GM12878 (cell line): ENCODE data around the gene DBN1. TPM values are rescaled to one million over a fixed set of nuclear protein-coding genes. Genes with fewer than 3 reads are reported as not detected.

Experiments
- ATAC-seq: fragments of 200-7000 bp; cut with Tn5 transposase; 3 replicates; pipeline ENCODE4 v1.9.1; 2020; ENCODE audit warnings: mild to moderate bottlenecking, moderate library complexity
- BruUV-seq: library from RNA; stranded (reverse); fragments of 400-500 nt; replicated peaks from 2 replicates; lab custom pipeline; 2021; lab: Mats Ljungman, UMichigan
- CTCF ChIA-PET: fragments of 300-600 bp; sonication (Branson Sonifier 250); formaldehyde crosslinking; extraction: SDS; loops from one replicate; lab custom pipeline; 2021; ENCODE audit warnings: inconsistent platforms; lab: Yijun Ruan, JAX
- POLR2A ChIA-PET: fragments of 350-600 bp; formaldehyde crosslinking; extraction: SDS; loops from one replicate; lab custom pipeline; 2021; ENCODE audit warnings: inconsistent platforms; lab: Charles Lee
- RAD21 ChIA-PET: fragments of 300-600 bp; sonication (Branson Sonifier 250); formaldehyde crosslinking; loops from one replicate; lab custom pipeline; 2023; ENCODE audit warnings: antibody characterized with exemption; ENCODE audit not compliant: unreplicated experiment; lab: Charles Lee
- SMC1A ChIA-PET: fragments of 300-600 bp; sonication (Branson Sonifier 250); formaldehyde crosslinking; loops from one replicate; lab custom pipeline; 2023; ENCODE audit not compliant: unreplicated experiment, uncharacterized antibody; lab: Charles Lee
- DNase-seq: peaks from one replicate; pipeline ENCODE4 v3.0.0-alpha.2; 2011; ENCODE audit warnings: low read depth, low spot score
- FAIRE-seq: peaks from 3 replicates; lab custom pipeline; 2011; peaks lifted over from hg19 to GRCh38; lab: Jason Lieb, UNC
- H2AFZ ChIP-seq: 2 replicates; pipeline ENCODE4 v1.6.0; 2011; ENCODE audit warnings: low read depth, low read length, control low read depth; ENCODE audit not compliant: control insufficient read depth
- H3K27ac ChIP-seq: 2 replicates; pipeline ENCODE4 v1.5.1; 2011; ENCODE audit warnings: control low read depth; ENCODE audit not compliant: control insufficient read depth, insufficient read depth
- H3K27me3 ChIP-seq, 2 experiments: replicated peaks in 1 of 2; 2 replicates each; pipeline versions ENCODE4 v1.6.0 to v1.6.1; 2011; ENCODE audit warnings: low read length in 1 of 2; ENCODE audit not compliant: control insufficient read depth in 2 of 2, insufficient read depth in 2 of 2
- H3K36me3 ChIP-seq, 2 experiments: 2 replicates each; pipeline ENCODE4 v1.5.1; 2011; ENCODE audit warnings: low read length in 1 of 2; ENCODE audit not compliant: control insufficient read depth in 2 of 2, insufficient read depth in 2 of 2
- H3K4me1 ChIP-seq: 2 replicates; pipeline ENCODE4 v1.6.1; 2011; ENCODE audit warnings: mild to moderate bottlenecking, low read length, moderate library complexity, mixed read lengths; ENCODE audit not compliant: control insufficient read depth, insufficient read depth
- H3K4me2 ChIP-seq: 2 replicates; pipeline ENCODE4 v1.6.0; 2011; ENCODE audit warnings: control low read depth; ENCODE audit not compliant: control insufficient read depth, insufficient read depth
- H3K4me3 ChIP-seq: fragments of 200-600 bp; sonication (generic); 2 replicates; pipeline ENCODE4 v1.5.1; 2016
- H3K79me2 ChIP-seq: 2 replicates; pipeline ENCODE4 v1.6.0; 2011; ENCODE audit warnings: low read length; ENCODE audit not compliant: control insufficient read depth, insufficient read depth
- H3K9ac ChIP-seq: 2 replicates; pipeline ENCODE4 v1.8.0; 2011; ENCODE audit warnings: low read length, control low read depth, mixed read lengths; ENCODE audit not compliant: control insufficient read depth, insufficient read depth
- H3K9me3 ChIP-seq: replicated peaks from 3 replicates; pipeline ENCODE4 v1.5.1; 2011; ENCODE audit warnings: mild to moderate bottlenecking, low read length; ENCODE audit not compliant: control insufficient read depth, insufficient read depth
- H4K20me1 ChIP-seq: 2 replicates; pipeline ENCODE4 v1.6.0; 2011; ENCODE audit not compliant: control insufficient read depth, insufficient read depth
- BCL3 ChIP-seq: IDR thresholded peaks from 2 replicates; pipeline ENCODE4 v1.6.1; 2011; ENCODE audit warnings: borderline replicate concordance, low read depth, mild to moderate bottlenecking, moderate library complexity, low read length; ENCODE audit not compliant: insufficient read depth, poor library complexity, severe bottlenecking
- CREB1 ChIP-seq: IDR thresholded peaks from 2 replicates; pipeline ENCODE4 v1.6.1; 2012; ENCODE audit warnings: low read depth, mild to moderate bottlenecking, inconsistent platforms
- CTCF ChIP-seq, 3 experiments: IDR thresholded peaks in 2 of 3; conservative IDR thresholded peaks in 1 of 3; 2 replicates each; pipeline ENCODE4 v1.5.1; 2011; ENCODE audit warnings: low read depth in 3 of 3, low read length in 3 of 3, mild to moderate bottlenecking in 3 of 3, control low read depth in 2 of 3, moderate library complexity in 2 of 3, inconsistent platforms in 1 of 3, mixed read lengths in 1 of 3; ENCODE audit not compliant: control insufficient read depth in 2 of 3, insufficient read depth in 1 of 3; ENCODE audit errors: extremely low read depth in 1 of 3
- POLR2A ChIP-seq: IDR thresholded peaks from 2 replicates; pipeline ENCODE4 v1.6.1; 2011; ENCODE audit warnings: low read depth, mild to moderate bottlenecking, low read length
- SMAD5 ChIP-seq: IDR thresholded peaks from 2 replicates; pipeline ENCODE4 v1.6.1; 2016; ENCODE audit warnings: antibody characterized with exemption, low read depth
- ZBTB33 ChIP-seq: fragments of 450-650 bp; IDR thresholded peaks from 2 replicates; pipeline ENCODE4 v1.6.1; 2017; ENCODE audit warnings: mild to moderate bottlenecking
- ZZZ3 ChIP-seq: IDR thresholded peaks from 2 replicates; pipeline ENCODE4 v1.6.1; 2011; ENCODE audit warnings: low read depth; ENCODE audit not compliant: control insufficient read depth, insufficient read length
- WGBS: methylation state at CpG from one replicate; pipeline ENCODE4 v1.1.6; 2016; ENCODE audit warnings: low lambda C conversion rate; ENCODE audit not compliant: insufficient replicate concordance, insufficient coverage; ENCODE audit errors: missing lambda C conversion rate; 5-methylcytosine and 5-hydroxymethylcytosine counted together
- in situ Hi-C: fragments of 300-500 bp; cut with MboI; formaldehyde crosslinking; loops from 9 replicates; pipeline ENCODE4 v1.14.3; 2018; ENCODE audit warnings: mixed read lengths
- intact Hi-C: fragments of 100-400 bp; cut with micrococcal nuclease; formaldehyde crosslinking; loops from one replicate; pipeline ENCODE4 v1.14.2; 2022; ENCODE audit not compliant: unreplicated experiment
- polyA plus RNA-seq, 11 experiments: library from polyadenylated mRNA; depleted of rRNA in 4 of 11; unstranded in 6 of 11; stranded (reverse) in 5 of 11; fragments of >200 nt; fragmentation: Nextera tagmentation in 4 of 11; fragmentation: Illumina TruSeq in 1 of 11; extraction: Ambion mirVana in 4 of 11; extraction: Trizol in 1 of 11; gene quantifications; 1 replicate in 1 of 11; 2 replicates in 10 of 11; pipeline versions ENCODE4 v1.2.1 to v1.2.3, GENCODE V29; 2011 to 2016; ENCODE audit warnings: inconsistent platforms in 2 of 11, missing spikeins in 2 of 11, low read depth in 1 of 11
- total RNA-seq, 4 experiments: library from RNA; depleted of rRNA in 3 of 4; stranded (reverse); fragments of >200 nt in 3 of 4; fragmentation: Illumina TruSeq in 1 of 4; extraction: Trizol in 1 of 4; gene quantifications; 2 replicates each; pipeline versions ENCODE4 v1.2.1 to v1.2.3, GENCODE V29; 2013 to 2021
- TF ChIP-seq, protein P1 (sequence below): fragments of 450-650 bp; IDR thresholded peaks from 2 replicates; pipeline ENCODE4 v1.6.1; 2016; ENCODE audit warnings: mild to moderate bottlenecking, moderate library complexity, borderline replicate concordance

DBN1 gene
- total and polyA plus RNA-seq, 10 of the 15 experiments (the other 5 are each of a cell fraction or from before 2014, with no cell fraction given) = 0.18 to 81.0 (median 27.9) TPM

DNA sequence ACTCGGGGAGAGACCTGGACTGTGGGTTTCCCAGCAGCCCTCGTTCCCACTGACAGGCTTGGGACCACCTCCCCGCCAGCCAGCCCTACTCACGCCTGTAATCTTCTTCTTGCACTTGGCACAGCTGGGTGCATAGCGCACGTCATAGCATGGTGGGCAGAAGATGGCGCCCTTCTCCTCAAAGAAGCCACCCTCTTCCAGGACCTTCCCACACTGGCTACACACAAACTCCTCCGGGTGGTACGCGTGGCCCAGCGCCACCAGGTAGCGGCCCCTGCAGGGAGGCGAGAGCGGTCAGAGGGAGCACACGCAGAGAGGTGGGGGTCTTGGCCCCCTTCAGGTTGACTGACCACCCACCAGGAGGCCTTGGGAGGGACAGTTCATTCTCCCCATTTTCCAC, 14.5 kb upstream of the DBN1 start:
- no peaks in the 10 kb centered on the region for H3K9me3 ChIP-seq
- ChIA-PET RAD21 (no interaction called here), POLR2A (interaction anchor here (0.5 kb wide), 1 partner anchor 22 kb away, joined by 3 read pairs; no protein-coding TSS in a partner anchor)
- BruUV-seq = no TSS peak
- H3K9ac ChIP-seq = no peak overlapping the region
- H3K4me1 ChIP-seq = no peaks in the 10 kb centered on the region
- H3K27ac ChIP-seq = no peak overlapping the region
- no peak overlapping the region for H3K4me2 ChIP-seq
- H2AFZ ChIP-seq = no peak overlapping the region
- WGBS = 83% methylated on average over 15 of the region's 15 CpGs
- peak; percentile 39; the same call in 1 of the 3 replicates for ATAC-seq
- in situ Hi-C loops (no loop called here), intact Hi-C loops (no loop called here)
- no peak for FAIRE-seq
- H4K20me1 ChIP-seq = no peaks in the 10 kb centered on the region
- no peak for DNase-seq
- peaks cover 0 to 6% of the 10 kb centered on the region in 2 experiments; a peak in 2 of 4 replicates for H3K36me3 ChIP-seq
- H3K79me2 ChIP-seq = no peaks in the 10 kb centered on the region
- TF ChIP-seq, protein P1, sequence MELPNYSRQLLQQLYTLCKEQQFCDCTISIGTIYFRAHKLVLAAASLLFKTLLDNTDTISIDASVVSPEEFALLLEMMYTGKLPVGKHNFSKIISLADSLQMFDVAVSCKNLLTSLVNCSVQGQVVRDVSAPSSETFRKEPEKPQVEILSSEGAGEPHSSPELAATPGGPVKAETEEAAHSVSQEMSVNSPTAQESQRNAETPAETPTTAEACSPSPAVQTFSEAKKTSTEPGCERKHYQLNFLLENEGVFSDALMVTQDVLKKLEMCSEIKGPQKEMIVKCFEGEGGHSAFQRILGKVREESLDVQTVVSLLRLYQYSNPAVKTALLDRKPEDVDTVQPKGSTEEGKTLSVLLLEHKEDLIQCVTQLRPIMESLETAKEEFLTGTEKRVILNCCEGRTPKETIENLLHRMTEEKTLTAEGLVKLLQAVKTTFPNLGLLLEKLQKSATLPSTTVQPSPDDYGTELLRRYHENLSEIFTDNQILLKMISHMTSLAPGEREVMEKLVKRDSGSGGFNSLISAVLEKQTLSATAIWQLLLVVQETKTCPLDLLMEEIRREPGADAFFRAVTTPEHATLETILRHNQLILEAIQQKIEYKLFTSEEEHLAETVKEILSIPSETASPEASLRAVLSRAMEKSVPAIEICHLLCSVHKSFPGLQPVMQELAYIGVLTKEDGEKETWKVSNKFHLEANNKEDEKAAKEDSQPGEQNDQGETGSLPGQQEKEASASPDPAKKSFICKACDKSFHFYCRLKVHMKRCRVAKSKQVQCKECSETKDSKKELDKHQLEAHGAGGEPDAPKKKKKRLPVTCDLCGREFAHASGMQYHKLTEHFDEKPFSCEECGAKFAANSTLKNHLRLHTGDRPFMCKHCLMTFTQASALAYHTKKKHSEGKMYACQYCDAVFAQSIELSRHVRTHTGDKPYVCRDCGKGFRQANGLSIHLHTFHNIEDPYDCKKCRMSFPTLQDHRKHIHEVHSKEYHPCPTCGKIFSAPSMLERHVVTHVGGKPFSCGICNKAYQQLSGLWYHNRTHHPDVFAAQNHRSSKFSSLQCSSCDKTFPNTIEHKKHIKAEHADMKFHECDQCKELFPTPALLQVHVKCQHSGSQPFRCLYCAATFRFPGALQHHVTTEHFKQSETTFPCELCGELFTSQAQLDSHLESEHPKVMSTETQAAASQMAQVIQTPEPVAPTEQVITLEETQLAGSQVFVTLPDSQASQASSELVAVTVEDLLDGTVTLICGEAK = no peak
- TF ChIP-seq CTCF (IDR thresholded peaks at IDR 0.05 in 2 of 3, conservative IDR thresholded peaks at IDR 0.05 in 1 of 3; ENCODE audit: control insufficient read depth in 2 of 3, extremely low read depth in 1 of 3, insufficient read depth in 1 of 3, low read depth in 3 of 3, low read length in 3 of 3) = peak in 1 of 3 experiments; percentile 21; a peak in 1 of 6 replicates
- 0 out of 2 replicates have a peak, but pooled peaks have one; percentile 35 for TF ChIP-seq ZBTB33
- no peak for TF ChIP-seq SMAD5
- TF ChIP-seq ZZZ3 = no peak
- TF ChIP-seq CREB1 = no peak
- TF ChIP-seq POLR2A = 0 out of 2 replicates have a peak, but pooled peaks have one; percentile 26
- no peak for TF ChIP-seq BCL3
- TF ChIP-seq, all 136 proteins: peak for 3
- ChIA-PET SMC1A (interaction anchor here (0.5 kb wide), 1 partner anchor 27 kb away, joined by 3 read pairs; no protein-coding TSS in a partner anchor), CTCF (interaction anchor here (1.5 to 2.0 kb wide), 2 partner anchors 13 to 98 kb away, joined by 5 to 8 read pairs; no protein-coding TSS in a partner anchor)
- Histone ChIP-seq H3K4me3 (no peak overlapping the region), H3K27me3 (no peaks in the 10 kb centered on the region)
